GM19324 (cell line): ENCODE data around the gene KRT14.
"Not testable (repeated sequence)": the region's sequence is repeated elsewhere in the genome, so short reads cannot be mapped to it uniquely, and the experiment has no call there.

ENCODE experiments used
- ATAC-seq: cut with Tn5 transposase; IDR thresholded peaks from one replicate; pipeline ENCODE4 v1.9.1; 2021; ENCODE audit warnings: mild to moderate bottlenecking, moderate library complexity; ENCODE audit not compliant: unreplicated experiment, low FRiP score

Gene KRT14

GRCh38 chr17:41548844-41549595, 37.7 kb downstream of the KRT14 start:
- ATAC-seq = no peak

GRCh38 chr17:41547921-41548843, 38.5 kb downstream of the KRT14 start:
- ATAC-seq = no peak

- ATAC-seq = no peak
Observed at GRCh38 chr17:41547378-41547841, 39.3 kb downstream of the KRT14 start.

- no peak for ATAC-seq
Observed at GRCh38 chr17:41546819-41547218, 39.9 kb downstream of the KRT14 start.

- ATAC-seq = no peak
Observed at GRCh38 chr17:41545829-41546410, 40.8 kb downstream of the KRT14 start.

DNA sequence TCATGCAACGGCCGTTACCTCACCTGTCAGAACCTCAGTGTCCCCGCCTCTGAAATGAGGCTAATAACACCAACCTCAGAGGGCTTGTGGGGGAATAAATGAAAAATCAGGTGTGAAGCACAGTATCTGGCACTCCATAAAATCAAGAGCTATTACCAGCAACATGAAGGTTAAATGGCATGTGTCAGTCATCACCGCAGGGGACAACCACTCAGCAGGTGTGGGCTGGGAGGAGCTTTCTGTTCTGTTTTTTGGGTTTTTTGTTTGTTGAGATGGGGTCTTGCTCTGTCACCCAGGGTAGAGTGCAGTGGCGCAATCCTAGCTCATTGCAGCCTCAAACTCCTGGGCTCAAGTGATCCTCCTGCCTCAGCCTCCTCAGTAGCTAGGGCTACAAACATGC, 41.8 kb downstream of the KRT14 start:
- ATAC-seq = no peak

- ATAC-seq = no peak
Observed at GRCh38 chr17:41544491-41544892, 42.2 kb downstream of the KRT14 start.

DNA sequence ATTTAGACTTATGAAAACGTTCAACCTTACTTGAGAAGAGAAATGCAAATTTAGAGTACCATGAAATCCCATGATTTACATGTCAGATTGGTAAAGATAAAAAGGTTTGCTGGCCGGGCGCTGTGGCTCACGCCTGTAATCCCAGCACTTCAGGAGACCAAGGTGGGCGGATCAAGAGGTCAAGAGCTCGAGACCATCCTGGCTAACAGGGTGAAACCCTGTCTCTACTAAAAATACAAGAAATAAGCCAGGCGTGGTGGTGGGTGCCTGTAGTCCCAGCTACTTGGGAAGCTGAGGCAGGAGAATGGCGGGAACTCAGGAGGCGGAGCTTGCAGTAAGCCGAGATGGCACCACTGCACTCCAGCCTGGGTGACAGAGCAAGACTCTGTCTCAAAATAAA, 43.9 kb downstream of the KRT14 start:
- not testable (repeated sequence) for ATAC-seq

- no peak for ATAC-seq
Observed at GRCh38 chr17:41542357-41542756, 44.3 kb downstream of the KRT14 start.

- ATAC-seq = no peak
Observed at GRCh38 chr17:41540921-41541625, 45.6 kb downstream of the KRT14 start.

GRCh38 chr17:41539979-41540701, 46.6 kb downstream of the KRT14 start:
- no peak for ATAC-seq

GRCh38 chr17:41539071-41539492, 47.6 kb downstream of the KRT14 start:
- no peak for ATAC-seq

DNA sequence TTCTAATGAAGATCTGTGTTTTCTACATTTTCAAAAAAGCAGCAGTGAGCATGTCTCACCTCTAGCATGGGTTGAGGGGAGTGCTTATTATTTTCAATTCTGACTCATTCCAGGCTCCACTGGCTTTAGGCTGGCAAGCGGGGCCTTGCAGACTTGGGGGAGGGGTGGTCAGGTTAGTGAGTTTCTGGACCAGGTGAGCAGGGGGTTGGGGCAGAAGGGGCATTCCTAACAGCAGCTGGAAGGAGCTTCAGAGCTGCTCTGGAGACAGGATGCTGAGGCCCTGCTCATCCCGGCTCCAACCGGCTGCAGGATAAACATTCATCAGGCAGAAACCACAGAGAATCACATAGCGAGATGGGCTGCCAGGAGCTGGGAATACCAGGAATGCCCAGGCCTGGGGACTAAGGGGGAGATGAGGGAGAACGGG, 48.1 kb downstream of the KRT14 start:
- ATAC-seq = no peak

DNA sequence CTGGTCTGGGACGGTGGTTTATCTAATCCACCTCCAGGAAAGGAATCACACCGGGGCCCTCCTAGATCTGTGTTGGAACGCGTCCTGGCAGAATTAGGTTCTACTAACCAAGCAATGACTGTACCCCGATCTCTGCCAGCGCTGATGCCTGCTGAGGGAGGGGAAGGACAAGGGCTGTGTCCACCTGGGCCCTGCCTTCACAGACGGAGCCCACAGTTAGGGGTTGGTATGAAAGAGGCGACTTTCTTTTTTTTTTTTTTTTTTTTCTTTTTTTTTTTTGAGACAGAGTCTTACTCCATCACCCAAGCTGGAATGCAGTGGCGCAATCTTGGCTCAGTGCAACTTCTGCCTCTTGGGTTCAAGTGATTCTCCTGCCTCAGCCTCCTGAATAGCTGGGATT, 48.7 kb downstream of the KRT14 start:
- ATAC-seq = no peak

GRCh38 chr17:41537614-41537954, 49.1 kb downstream of the KRT14 start:
- ATAC-seq = no peak

- ATAC-seq = no peak
Observed at GRCh38 chr17:41536741-41537613, 49.7 kb downstream of the KRT14 start.

DNA sequence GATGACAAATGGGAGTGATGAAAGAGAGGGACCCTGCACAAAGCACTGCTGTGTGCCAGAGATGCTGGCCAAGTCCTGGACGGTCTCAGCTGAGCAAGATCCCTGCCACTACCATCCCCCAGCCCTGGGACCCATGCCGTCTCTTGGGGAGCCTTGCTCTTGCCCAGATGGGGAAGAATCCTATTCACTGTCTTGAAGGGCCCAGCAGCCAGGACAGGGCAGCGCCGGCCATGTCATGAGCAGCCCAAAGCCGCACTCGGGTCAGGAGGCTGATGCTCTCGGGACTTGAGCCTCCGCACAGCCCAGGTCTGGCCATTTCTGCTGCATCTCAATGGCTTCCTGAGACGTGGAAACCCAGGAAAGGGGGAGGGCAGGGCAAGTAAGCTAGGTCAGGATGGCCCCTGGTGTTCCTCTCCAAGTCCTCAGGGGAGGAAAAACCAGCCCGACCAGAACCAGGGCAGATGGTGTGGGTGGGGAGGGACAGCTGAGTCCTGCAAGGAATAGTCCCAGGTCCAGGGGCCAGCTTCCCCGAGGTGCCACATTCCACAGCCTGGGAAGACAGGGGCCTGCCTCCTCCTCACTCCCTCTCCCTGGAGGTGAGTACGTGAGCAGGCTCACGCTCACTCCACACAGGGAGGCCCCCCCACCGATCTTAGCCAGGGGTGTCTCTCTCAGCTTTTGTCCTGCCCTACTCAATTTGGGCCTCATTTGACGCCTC, 50.8 kb downstream of the KRT14 start:
- ATAC-seq = no peak

DNA sequence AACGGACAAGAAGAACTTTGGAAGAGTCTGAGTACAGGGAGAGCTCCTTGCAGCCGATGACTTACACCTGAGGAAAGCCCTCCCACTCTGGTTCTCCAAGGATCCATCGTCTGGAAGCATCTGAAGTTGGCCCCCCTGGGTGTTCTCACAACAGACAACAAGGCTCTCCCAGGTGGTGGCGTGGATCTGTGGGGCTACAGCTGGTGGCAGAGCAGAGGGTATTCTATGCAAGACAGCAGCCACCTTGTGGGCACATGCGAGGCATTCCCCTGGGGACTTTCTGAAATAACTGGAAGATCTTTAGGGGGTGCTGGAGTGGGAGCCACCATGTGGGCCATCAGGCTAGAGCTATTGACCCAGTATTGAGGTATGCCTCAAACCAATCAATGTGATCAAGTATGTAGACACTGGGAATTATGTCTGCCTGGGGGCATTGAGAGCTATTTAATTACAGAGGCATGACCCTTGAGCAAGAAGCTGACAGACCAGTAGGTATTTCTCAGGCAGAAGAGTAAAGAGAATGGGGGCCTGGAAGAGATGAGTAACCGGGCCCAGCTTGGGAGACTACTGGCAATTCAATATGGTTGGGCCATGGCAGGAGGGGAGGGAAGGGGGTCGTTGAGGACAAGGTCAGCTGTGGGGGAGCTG, 51.7 kb downstream of the KRT14 start:
- no peak for ATAC-seq
